Activated CD8-positive, alpha-beta memory T cell treated with anti-CD3 and anti-CD28 coated beads, Interleukin-2, amount 50 U/mL, for 24 hours (primary cell): Measurements from ENCODE around the gene FUZ.

Experiments
- DNase-seq: peaks from one replicate; pipeline ENCODE4 v3.0.0-alpha.2; 2020; ENCODE audit errors: extremely low read depth

The FUZ gene

DNA sequence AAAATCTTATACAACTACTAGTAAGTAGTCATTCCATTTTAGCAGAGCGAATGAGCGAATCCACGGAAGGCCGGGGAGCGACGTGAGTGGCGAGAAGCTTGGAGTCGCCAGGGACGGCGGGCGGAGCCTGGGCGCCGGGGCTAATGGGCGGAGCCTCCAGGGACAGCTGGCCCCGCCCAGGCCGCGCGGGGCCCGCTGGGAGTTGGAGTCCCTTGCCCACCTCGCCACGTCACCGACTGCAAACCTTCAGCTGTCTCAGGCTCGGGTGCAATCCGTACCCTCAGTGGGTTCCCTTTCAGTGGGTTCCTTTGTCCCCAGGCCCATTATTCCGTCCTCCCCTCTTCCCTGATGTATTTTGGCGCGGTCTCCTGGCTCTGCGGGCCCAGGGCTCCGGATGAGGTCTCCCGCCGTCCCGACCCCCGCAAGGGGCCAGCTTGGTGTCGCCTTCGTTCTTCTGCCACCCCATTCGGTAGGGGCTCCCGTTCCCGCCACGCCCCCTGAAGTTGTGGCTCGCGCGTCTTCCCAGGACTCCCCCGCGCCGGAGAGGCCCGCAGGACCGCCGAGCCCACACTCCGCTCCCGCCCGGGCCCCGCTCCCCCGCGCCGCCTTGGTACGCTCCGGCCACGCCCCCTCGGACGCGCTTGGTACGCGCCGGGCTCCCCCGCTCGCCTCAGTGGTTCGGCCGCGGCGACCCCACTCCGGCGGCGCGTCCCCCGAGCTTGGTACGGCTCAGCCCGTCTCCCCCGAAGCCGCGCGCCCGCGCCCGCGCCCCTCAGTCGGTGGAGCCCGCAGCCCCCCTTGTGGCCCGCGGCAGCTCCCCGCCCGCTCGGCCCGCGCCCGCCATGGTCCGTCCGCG is 37.6 kb upstream of the FUZ start, which contains the start of gene PTOV1:
TSS of gene PTOV1 (plus strand) at position 673 of the 856 bp plus-strand sequence.
- DNase-seq = peak; percentile 62

DNA sequence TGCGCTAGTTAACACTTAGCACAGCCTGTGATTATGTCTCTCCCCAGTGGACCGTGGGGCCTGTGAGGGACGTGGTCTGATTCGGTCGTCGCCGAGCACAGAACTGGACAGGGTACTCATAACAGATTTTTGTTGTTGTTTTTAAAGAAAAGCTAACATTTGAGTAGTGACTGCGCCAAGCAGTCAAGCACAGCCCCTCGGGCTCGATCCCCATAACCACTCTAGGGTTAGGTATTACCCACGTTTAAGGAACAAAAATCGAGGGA is 37.1 kb upstream of the FUZ start:
- no peak for DNase-seq

DNA sequence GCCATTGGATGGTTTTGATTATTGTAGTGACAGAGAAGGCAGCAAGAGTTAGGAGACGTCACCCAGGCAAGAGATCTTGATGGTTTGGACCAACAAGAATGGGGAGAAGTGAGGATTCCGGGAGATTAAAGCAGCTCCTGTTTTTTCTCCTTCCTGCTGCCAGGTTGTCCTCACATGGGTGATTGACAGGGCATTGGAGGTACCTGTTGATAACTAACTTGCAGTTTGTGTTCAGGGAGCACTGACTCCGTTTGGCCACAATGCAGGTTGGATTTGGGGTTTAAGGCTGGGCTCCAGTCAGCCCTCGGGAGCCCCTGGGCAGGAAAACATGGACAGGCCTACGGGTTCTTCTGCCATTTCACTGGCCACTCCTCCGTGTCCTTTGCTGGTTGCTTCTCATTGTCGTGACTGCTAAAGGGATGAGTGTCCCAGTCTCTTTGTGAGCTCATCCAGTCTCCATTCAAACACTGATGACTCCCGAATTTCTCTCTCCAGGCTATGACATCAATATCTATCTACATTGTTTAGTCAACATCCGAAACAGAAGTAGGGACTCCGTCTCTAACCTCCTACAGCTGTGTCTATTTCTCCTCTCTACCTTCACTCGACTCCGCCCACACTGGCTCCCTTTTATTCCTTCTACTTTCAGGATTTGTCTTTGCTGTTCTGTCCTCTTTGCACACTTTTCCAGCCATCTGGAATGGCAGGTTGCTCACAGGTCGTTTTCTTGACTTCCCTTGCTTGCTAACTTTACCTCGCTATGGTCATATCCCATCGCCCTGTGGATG is 36.5 kb upstream of the FUZ start:
- no peak for DNase-seq

DNA sequence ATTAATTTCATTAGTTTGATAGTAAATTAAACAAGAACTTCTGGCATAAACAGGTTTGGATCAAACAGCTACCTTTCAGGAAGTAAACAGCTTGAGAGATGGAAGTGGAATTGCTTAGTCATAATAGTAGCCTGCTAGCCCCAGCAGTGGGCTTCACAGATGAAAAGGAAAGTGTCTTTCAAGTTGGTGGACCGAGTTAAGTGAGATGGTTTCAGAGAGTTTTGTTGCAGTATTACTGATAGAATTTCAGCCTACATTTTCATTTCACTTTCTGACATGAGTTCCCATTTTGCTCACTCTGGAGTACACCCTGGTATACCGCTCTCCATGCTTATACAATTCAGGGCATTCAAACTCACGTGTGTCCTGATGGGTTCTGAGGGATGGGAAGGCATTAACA is 35.8 kb upstream of the FUZ start:
- DNase-seq = no peak

DNA sequence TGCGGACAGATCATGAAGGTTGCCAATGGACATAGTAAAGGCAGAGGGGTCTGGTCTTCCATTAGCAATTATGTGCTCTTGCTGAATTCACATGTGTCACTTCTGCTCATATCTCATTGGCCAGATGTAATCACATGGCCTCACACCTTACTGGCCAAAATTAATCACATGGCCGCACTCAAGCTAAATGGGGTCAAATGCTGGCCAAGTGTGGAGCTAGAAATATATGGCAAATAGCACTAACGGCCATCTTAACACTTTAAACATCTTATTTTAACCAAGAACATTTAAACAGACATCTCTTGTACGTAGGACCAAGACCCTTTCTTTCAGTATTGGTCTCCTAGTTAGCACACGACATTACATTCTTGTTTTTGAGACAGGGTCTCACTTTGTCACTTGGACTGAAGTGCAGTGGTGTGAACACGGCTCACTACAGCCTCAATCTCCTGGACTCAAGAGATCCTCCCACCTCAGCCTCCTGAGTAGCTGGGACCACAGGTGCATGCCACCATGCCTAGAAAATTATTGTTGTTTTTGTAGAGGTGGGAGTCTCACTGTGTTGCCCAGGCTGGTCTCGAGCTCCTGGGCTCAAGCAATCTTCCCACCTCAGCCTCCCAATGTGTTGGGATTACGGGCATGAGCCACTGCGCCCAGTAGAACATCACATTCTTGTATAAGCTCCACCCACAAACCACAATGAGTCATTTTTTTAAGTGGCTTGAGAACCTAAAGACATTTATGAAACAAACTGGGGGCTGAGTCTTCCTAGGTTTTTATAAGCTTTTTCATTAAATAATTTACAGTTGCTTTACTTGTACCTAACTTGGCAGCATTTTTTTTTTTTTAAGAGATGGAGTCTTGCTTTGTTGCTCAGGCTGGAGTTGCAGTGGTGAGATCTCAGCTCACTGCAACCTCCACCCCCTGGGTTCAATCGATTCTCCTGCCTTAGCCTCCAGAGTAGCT is 34.9 kb upstream of the FUZ start:
- no peak for DNase-seq

DNA sequence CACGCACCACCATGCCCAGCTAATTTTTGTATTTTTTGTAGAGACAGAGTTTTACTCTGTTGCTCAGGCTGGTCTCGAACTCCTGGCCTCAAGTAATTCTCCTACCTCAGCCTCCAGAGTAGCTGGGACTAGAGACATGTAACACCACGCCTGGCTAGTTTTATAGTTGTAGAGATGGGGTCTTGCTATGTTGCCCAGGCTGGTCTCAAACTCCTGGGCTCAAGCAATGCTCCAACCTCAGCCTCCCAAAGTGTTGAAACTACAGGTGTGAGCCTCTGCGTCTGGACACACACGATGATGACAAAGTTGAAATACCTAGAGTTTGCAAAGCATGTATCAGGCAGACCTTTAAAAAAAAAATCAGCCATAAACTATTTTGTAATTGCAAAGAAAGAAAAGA is 33.3 kb upstream of the FUZ start:
- DNase-seq = no peak

DNA sequence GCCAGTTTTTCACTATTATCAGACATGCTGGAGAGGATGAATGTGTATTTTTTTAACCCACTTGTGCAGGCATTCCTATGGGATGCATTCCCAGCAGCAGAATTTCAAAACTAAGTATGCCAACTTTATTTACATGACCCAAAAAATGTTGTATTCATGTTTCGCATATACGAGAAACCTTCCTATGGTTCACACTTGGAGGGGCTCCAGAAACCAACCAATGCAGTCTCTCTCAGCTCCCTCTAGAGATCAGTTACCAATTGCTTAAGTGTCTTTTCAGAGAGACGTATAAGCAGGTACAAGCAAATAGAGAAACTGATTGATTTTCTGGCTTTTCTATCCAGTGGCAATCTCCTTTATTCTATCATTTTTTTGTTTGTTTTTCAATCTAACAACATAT is 32.3 kb upstream of the FUZ start:
- no peak for DNase-seq

DNA sequence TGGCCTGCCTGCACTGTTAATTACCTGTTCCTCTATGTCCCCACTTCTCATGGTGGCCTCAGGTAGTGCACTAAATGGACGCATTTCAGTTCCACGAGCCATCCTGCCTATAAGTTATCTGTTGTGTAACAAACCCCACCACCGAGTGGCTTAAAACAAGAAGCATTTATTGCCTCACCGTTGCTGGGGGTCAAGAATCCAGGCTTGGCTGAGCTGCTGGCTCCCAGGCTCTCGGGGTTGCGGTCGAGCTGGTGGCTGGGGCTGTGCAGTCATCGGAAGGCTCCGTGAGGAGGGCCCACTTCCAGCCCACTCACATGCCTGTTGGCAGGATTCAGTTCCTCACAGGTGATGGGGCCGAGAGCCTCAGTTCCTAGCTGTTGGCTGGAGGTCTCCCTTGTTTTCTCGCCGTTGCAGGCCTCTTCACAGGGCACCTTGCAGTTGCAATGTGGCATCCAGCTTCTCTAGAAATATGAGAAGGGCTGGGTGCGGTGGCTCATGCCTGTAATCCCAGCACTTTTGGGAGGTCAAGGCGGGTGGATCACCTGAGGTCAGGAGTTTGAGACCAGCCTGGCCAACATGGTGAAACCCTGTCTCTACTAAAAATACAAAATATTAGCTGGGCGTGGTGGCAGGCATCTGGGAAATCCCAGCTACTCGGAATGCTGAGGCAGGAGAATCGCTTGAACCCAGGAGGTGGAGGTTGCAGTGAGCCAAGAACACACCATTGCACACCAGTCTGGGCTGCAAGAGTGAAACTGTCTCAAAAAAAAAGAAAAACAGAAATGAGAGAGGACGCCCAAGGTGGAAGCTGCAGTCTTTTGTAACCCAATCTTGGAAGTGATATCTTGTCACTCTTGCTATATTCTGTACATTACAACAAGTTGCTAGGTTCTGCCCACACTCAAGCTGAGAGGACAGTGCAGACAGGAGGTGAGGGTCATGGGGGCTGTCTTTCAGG is 31.3 kb upstream of the FUZ start:
- DNase-seq = no peak

DNA sequence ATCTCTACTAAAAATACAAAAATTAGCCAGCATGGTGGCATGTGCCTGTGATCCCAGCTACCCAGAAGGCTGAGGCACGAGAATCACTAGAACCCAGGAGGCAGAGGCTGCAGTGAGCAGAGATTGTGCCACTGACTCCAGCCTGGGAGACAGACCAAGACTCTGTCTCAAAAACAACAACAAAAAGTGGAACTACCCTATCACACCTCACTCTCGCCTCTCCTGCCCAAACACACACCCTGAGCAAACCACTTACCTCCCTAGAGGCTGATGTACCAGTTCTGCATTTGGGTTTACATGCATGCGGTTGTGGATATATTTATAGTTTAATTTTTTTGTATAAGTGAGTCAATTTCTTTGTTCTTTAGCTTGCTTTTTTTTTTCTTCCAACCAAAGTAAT is 30.2 kb upstream of the FUZ start:
- no peak for DNase-seq

DNA sequence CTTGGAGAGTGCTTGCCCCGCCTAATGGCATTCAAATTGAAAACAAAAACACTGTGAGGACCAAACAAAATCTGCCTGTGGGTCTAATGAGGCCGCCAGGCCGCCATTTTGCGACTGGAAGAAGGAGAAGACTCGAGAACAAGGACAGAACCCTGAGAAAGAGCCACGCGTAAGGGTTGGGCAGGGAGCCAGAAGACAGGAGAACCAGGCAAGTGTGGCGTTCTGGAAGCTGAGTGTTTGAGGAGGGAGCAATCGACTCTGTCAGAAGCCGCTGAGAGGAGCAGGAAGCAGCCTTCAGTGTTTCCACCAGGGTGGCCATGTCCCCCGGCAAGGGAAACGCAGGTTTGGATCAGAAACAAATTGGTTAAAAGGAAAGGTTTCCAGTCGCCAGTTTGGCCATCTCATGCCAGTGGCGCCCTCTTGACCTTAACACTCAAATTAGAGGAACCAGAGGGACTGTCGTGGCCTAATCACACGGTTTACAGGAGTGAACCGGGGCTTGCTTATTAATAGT is 27.7 kb upstream of the FUZ start:
- DNase-seq = no peak

DNA sequence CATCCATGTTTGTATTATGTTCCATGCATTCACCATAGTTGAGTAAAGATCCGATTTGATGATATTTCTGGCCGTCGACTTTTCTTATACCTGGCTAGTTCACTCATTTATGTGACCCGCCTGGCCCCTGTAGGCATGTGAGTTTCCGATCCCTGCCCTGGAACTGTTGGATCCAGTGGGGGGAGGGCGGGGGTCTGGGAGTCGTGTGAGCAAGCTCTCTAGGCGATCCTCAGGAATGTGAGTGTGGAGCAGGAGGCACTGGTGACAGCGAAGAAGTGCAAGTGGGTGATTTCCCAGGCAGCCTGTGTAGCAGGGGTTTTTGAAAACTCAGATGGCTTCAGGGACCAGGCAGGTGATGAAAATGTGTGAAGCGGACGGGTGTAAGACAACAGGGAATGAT is 27.2 kb upstream of the FUZ start:
- no peak for DNase-seq

DNA sequence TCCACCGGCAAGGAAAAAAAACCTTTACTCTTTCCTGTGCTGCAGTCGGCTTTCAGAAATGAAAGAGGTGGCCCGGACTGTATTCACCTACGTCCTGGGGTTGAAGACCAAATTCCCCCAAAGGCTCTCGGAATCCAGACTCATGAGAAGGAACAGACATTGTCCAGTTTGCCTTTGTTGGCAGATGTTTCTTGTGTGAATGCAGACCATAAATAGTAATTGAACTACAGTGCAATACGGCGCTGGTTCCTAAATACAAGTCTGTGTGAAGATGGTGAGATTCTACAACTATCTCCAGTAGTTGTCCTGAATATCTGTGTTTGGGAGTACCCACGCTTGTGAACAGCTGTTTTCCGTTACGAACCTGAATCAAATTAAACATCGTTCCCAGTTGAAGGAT is 26.6 kb upstream of the FUZ start:
- DNase-seq = no peak

DNA sequence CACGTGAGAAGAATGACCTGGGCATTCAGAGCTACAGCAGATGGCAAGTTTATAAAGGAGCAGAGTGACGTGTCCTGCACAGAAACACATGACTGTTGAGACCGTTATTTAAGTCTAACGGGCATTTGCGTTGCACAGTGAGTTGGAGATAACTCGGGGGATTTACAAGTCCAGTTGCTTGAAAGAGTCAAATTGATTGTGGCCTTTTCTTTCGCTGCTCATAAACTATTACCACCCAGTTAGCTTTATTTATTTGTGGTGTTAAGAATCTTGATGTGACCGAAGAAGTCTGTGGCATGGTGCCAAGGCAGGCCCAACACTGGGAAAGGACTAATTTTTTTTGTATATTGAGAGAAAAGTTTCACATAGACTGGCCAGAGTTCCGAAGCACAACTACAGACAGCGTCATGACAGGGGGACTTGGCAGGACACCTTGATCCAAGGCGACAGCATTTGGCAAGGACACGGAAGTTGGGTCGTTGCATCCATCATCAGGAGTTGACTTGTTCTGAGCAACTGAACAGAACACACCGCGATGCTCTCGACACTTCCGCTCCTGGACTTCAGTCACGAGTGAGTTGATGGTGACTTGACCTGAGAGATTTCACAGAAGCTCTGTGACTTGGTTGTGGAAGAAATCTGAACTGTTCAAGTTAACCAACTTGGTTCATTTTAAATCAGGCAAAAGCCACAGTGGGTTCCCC is 25.9 kb upstream of the FUZ start:
- no peak for DNase-seq

DNA sequence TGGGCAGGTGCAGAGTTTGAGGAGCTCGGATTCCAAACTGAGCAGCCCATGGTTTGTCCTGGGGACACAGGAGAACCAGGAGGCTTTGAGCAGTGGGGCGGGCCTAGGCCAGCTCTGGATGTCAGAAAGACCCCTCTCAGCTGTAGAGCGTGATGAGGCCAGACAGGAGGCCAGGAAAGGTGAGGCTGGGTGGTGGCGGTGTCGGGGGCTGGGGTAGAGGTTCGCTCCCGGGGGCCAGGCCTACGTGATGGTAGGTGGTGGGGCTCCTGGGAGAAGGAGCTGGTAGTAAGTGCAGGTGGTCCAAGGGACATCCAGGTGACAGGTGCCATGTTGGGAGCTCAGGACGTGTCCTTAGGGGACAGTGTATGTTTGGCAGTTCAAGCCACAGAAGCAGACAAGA is 24.3 kb upstream of the FUZ start:
- no peak for DNase-seq

DNA sequence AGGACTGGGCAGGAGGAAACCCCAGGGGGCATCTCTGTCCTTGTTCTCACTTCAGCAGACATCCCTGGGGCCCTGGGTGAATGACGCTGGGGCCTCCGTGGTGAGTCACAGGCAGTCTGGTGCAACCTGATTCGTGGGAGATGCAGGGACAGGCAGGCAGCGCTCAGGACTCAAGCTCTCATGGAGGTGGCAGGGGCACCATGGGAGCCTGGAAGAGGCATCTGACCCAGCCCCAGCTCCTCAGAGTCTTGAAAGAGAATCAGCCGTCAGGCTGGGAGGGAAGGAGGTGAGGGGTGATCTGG is 23.9 kb upstream of the FUZ start:
- no peak for DNase-seq

DNA sequence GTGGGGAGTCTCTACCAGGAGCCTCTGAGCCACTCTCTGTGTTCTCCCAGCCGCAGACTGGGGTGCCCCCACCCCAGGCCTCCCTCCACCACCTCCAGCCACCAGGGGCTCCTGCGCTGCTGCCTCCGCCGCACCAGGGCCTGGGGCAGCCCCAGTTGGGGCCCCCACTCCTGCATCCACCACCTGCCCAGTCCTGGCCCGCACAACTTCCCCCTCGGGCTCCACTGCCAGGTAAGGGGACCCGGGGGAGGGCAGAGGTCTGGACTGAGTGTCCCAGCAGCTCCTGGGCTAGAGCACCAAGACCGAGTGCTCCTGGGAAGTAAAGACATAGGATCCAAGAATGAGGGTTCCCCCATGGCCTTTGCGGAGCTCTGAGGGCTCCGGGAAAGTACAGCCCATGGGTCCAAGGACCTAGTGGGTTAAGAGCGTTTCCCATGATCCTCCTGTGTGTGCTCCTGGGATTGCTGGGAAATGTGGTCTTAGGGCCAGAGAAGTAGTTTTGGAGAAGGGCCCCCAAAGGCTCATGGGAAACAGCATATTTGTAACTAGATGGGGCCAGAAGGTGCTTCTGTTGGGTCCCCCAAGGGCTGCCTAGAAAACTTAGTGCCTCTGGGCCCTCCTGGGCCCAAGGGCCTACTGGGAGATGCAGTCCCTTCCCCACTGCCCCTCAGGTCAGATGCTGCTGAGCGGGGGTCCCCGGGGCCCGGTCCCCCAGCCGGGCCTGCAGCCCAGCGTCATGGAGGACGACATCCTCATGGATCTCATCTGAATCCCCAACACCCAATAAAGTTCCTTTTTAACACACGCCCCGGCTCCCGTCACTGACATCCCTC is 23.3 kb upstream of the FUZ start:
- no peak for DNase-seq

DNA sequence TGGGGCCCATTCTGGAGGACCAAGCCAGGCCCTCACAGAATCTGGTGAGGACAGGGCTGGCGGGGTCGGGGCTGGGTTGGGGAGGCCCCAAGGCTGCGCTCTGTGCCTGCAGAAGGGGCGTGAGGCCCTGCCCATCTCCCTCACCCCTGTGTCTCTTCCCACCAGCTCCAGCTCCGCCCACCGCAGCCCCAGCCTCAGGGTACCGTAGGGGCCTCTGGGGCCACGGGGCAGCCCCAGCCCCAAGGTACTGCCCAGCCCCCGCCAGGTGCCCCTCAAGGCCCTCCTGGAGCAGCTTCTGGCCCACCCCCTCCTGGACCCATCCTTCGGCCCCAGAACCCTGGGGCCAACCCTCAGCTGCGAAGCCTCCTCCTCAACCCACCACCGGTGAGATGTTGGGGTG is 22.5 kb upstream of the FUZ start:
- no peak for DNase-seq

DNA sequence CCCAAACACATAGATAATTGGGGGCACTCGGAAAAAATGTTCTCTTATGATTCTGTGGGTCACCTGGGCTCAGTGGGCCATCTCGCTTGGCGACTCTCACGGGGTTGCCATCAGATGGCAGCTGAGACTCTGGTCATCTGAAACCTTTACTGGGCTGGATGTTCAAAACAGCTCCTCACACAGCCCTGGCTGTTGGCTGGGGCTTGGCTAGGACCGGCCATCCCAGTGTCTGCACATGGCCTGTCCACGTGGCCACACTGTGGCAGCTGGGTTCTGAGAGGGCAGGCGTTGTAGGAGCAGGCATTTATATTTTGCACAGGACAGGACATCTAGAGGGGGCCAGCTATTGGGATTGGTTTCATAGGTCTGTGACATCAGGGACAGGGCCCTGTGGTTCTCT is 20.5 kb upstream of the FUZ start:
- DNase-seq = no peak

DNA sequence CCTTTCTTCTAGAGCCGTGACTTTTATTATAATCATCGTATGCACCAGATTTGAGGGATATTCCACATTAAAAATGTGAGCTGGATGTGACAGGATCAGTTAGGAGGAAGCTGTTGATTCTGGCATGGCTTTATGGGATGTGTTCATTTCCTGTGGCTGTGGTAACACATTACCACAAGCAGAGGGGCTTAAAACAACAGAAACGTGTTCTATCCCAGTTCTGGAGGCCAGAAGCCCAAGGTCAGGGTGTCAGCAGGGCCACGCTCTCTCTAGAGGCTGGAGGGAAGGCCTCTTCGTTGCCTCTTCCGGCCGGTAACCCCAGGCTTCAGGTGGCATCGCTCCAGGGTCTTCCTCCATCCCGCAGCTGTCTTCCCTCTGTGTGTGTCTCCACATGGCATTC is 19.5 kb upstream of the FUZ start:
- DNase-seq = no peak

DNA sequence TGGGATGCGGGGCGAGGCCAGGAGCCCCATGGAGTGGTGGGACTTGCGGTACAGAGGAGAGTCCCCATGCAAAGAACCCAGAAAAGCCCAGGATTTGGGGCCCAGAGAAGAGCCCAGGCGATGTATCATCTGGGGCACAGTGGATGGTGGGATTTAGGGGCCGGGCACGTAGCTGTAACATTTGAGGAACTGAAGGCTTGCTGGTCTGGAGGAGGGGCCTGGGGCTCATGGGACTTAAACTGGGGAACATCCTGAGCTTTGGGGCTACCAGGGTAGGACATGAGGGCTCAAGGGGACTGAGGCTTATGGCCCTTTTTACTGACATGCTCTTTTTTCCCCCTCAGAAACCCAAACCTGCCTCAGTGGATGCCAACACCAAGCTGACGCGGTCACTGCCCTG is 18.5 kb upstream of the FUZ start:
- DNase-seq = no peak
